AG04449 (cell line): ENCODE measurements around the gene TEX13A.

Experiments
- CTCF ChIA-PET: fragments of 350-600 bp; formaldehyde crosslinking; extraction: SDS; loops from one replicate; lab custom pipeline; 2021; ENCODE audit warnings: antibody characterized with exemption; lab: Yijun Ruan, JAX
- POLR2A ChIA-PET: fragments of 400-600, 350-600 bp; formaldehyde crosslinking; extraction: SDS; loops from one replicate; lab custom pipeline; 2020; ENCODE audit warnings: antibody characterized with exemption, inconsistent platforms; lab: Yijun Ruan, JAX
- DNase-seq: peaks from one replicate; pipeline ENCODE4 v3.0.0-alpha.2; 2010; ENCODE audit warnings: low read depth, low spot score
- H3K4me3 ChIP-seq: 2 replicates; pipeline ENCODE4 v1.5.1; 2011; ENCODE audit warnings: low read depth, mild to moderate bottlenecking, control low read depth, low read length
- TF ChIP-seq, protein P1 (sequence below): IDR thresholded peaks from one replicate; pipeline ENCODE4 v1.5.1; 2011; ENCODE audit warnings: mild to moderate bottlenecking, moderate library complexity, low read length, control low read depth, inconsistent platforms; ENCODE audit not compliant: insufficient read depth; ENCODE audit errors: missing control alignments

Gene TEX13A

DNA sequence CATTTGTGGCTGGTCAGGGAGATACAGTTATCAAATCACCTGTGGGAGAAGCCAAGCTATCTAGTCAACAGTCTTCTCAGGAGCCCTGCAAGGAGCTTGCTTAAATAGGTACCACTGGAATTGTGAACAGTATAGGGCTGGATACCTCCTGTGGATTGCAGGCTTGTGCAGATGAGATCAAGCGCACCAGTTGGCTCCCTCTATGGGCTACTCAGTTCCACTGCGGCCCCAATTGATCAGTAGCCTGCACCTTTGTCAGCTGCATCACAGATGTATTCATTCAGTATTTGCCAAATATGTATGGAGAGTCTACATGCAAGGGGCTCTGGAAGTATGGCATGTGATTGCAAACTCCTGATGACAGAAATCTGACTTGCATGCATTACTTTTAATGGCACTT is 28.6 kb downstream of the TEX13A start:
- CTCF ChIA-PET: no interaction called here

DNA sequence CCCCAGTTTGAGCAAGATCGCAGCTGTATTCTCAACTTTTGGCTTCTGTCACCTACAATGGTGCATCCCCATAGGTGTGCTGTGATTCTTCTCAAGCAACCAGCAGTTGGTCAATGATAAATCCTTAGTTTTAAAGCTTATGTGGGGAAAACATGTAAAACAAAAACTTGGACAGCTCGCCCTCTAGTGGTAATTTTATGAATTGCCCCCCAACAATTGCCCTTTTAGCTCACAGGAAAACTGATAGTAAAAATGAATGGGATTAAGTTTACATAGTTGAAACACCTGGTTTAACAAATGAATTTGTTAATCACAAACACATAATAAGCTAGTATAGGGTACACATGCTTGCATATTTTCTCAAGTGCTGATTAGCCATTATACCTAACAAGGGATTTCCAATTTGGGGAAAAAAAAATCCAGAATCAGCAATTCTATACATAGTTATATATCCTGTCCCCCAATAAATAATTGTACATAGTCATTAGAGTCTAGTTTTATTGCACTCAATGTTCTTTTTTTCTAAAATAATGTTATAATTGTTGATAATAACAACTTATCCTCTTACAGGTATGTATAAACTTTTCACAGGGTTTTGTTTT is 30.1 kb downstream of the TEX13A start:
- TF ChIP-seq, protein P1, sequence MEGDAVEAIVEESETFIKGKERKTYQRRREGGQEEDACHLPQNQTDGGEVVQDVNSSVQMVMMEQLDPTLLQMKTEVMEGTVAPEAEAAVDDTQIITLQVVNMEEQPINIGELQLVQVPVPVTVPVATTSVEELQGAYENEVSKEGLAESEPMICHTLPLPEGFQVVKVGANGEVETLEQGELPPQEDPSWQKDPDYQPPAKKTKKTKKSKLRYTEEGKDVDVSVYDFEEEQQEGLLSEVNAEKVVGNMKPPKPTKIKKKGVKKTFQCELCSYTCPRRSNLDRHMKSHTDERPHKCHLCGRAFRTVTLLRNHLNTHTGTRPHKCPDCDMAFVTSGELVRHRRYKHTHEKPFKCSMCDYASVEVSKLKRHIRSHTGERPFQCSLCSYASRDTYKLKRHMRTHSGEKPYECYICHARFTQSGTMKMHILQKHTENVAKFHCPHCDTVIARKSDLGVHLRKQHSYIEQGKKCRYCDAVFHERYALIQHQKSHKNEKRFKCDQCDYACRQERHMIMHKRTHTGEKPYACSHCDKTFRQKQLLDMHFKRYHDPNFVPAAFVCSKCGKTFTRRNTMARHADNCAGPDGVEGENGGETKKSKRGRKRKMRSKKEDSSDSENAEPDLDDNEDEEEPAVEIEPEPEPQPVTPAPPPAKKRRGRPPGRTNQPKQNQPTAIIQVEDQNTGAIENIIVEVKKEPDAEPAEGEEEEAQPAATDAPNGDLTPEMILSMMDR: peak; percentile 27
- POLR2A ChIA-PET: no interaction called here
- H3K4me3 ChIP-seq: no peak overlapping the region
- CTCF ChIA-PET: interaction anchor here (0.9 to 1.4 kb wide), 3 partner anchors 44 to 522 kb away, joined by 3 to 4 read pairs (median 4); no protein-coding TSS in a partner anchor
- no peak for DNase-seq

More for the DNA sequence above, 28.6 kb downstream of the TEX13A start:
- H3K4me3 ChIP-seq: no peak overlapping the region
- TF ChIP-seq, protein P1: peak; percentile 53
- no peak for DNase-seq
- POLR2A ChIA-PET: interaction anchor here (0.6 kb wide), 1 partner anchor 206 kb away, joined by 3 read pairs; no protein-coding TSS in a partner anchor

DNA sequence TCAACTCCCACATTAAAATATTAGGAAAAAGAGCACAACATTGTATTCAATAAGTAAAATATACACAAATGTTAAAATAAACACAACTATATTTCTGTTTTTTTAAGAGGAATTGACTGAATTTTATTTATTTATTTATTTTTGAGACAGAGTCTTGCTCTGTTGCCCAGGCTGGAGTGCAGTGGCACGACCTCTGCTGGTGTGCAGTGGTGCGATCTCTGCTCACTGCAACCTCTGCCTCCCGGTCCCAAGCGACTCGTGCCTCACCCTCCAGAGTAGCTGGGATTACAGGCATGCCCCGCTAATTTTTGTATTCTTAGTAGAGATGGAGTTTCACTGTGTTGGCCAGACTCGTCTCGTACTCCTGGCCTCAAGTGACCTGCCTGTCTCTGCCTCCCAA is 31.4 kb downstream of the TEX13A start:
- ChIA-PET CTCF (interaction anchor here (0.9 kb wide), 1 partner anchor 512 kb away, joined by 4 read pairs; no protein-coding TSS in a partner anchor), POLR2A (no interaction called here)
- no peak for DNase-seq
- H3K4me3 ChIP-seq: no peak overlapping the region
- TF ChIP-seq, protein P1: no peak

DNA sequence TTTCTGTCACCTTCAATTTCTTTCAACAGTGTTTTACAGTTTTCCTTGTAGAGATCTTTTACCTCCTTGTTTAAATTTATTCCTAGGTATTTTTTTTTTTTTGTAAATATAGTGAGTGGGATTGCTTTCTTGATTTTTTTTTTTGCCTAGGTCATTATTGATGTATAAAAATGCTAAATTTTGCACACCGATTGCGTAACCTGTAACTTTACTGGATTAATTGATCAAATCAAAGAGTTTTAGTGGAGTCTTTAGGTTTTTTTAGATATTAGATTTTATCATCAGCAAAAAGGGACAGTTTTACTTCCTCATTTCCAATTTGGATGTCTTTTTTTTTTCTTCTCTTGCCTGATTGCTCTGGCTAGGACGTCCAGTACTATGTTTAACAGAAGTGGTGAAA is 40.9 kb downstream of the TEX13A start:
- CTCF ChIA-PET: no interaction called here
- TF ChIP-seq, protein P1: no peak
- no peak overlapping the region for H3K4me3 ChIP-seq
- no peak for DNase-seq
- POLR2A ChIA-PET: no interaction called here

DNA sequence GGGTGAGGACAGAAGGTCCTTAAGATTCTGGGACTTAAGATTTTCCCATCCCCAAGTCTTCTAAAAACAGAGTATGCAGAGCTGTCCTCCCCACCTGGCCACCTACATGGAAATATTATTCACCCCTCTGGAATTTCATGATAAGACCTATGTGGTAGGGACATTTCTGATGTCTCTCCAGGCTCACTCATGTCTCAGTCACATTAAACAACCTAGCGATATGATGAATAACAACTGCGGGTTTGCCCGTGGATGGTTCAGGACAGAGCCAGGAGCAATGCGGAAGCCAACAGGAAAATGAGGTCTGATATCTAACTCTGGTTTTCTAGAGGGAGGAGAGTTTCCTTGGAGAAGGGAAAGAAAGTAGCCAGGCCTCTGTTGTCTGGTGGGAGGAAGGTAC is 47.4 kb downstream of the TEX13A start:
- H3K4me3 ChIP-seq: no peak overlapping the region
- POLR2A ChIA-PET: no interaction called here
- CTCF ChIA-PET: no interaction called here
- TF ChIP-seq, protein P1: no peak
- no peak for DNase-seq
